ENCODE measurements around the gene MEF2B.

- TF ChIP-seq REST (IDR thresholded peaks at IDR 0.05; ENCODE audit: insufficient read depth in 1 of 2, low read depth in 2 of 2, low read length in 1 of 2) = no peak
- TF ChIP-seq CTCF (IDR thresholded peaks at IDR 0.05) = no peak
- no peak for TF ChIP-seq TCF7L2 (IDR thresholded peaks at IDR 0.05; ENCODE audit: low read depth, low read length)
- no peak for TF ChIP-seq POLR2AphosphoS5 (IDR thresholded peaks at IDR 0.05; ENCODE audit: low read depth, low read length)
- TF ChIP-seq SIN3A (IDR thresholded peaks at IDR 0.05; ENCODE audit: borderline replicate concordance, insufficient read depth, low read depth, low read length) = no peak
Measured at GRCh38 chr19:19123386-19123785, 46.7 kb downstream of the MEF2B start.

Data from Panc1 (cell line).